NOMO-1 treated with dmso at 0.1 percent for 144 hours (cell line): ENCODE results near the gene TP53RK.

Source experiments
- DNase-seq: peaks from one replicate; lab custom pipeline; 2025; ENCODE audit not compliant: unreplicated experiment; lab: John Stamatoyannopoulos, UW

Gene TP53RK

GRCh38 chr20:46689082-46689753, at the start of gene TP53RK:
TSS of gene TP53RK (minus strand) at chr20:46689444. CDS start at chr20:46689414, 30 bp downstream.
- DNase-seq = peak; percentile 100

DNA sequence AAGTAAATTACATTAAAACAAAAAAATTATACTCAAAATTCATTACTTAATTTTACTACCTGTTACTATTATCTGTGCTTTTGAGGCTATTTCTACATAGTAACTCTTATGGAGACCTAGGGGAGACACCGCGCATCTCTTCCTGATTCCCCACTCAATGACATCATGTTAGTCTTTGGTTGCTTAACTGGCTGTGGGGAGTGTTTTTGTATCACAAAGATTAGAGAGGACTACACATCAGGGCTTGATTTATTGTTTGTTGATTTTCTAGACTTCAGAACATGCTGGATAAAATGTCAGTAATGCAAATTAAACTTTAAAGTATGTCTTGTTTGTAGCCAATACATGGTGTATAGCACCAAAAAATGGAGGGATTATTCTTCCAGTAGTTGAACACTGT, 46.2 kb upstream of the TP53RK start:
- no peak for DNase-seq

- DNase-seq = no peak
Observed at GRCh38 chr20:46731770-46732169, 42.5 kb upstream of the TP53RK start.

- DNase-seq = no peak
Observed at GRCh38 chr20:46725186-46726165, 36.2 kb upstream of the TP53RK start.

- no peak for DNase-seq
Observed at GRCh38 chr20:46724343-46724959, 35.2 kb upstream of the TP53RK start.

DNA sequence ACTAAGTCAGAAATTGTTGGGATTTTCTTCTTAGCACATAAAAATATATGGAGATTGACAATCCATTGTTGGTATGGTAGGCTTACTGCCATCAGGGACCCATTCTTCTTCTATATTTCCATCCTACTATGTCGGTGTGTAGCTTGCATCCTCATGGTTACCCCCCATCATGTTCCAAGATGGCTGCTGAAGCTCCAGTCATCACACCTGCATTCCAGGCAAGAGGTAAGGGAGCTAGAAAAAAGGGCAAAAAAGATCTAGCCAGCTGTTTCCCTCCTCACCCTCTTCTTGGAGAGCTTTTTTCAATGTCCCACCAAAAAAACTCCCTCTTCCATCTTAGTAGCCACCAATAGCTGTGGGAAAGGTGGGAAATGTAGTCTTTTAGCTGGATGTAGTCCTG, 33.8 kb upstream of the TP53RK start:
- no peak for DNase-seq

- no peak for DNase-seq
Observed at GRCh38 chr20:46722450-46722849, 33.2 kb upstream of the TP53RK start.

DNA sequence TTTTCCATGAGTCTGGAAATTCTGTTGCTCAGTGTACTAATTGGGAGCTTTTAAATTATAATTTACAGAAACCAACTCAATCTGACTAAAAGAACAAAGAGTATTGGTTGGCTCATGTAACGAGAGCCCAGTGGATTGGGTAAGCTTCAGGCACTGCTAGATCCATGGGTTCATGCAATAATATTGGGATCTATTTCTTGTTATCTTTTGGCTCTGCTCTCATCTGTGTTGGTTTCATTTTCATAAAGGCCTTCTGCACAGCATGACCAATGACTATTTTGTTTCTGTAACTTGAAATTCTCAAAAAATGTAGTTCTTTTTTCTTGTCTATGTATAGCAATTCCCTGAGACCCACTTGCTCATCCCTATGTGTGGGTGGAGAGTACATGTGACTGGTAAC, 32.2 kb upstream of the TP53RK start:
- DNase-seq = no peak

DNA sequence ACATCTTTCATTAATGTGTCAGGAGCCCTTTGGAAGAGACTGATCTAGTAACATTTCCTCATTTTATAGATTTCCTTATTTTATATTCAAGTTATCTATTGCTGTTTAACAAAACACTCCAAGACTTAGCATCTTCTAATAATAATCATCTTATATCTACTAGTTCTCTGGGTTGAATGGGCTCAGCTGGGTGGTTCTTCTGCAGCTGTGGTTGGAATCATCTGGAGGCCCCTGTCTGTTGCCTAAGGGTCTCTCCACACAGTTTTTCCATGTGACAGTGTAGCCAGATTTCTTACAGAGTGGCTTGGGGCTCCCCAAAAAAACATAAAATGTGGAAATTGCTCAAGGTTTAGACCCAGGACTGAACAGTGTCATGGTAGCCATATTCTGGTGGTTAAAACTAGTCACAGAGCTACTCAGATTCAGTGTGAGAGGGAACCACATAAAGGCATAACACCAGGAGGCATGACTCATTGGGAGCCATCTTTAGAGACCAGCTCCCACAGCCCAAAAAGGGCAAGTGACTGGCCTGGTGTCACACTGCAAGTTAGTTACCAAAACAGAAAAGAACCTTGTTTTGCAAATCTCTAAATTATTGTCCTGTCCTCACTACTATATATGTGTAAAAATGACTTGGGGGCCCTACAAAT, 31.7 kb upstream of the TP53RK start:
- DNase-seq = no peak

- no peak for DNase-seq
Observed at GRCh38 chr20:46720019-46720418, 30.8 kb upstream of the TP53RK start.

GRCh38 chr20:46717818-46718541, 28.7 kb upstream of the TP53RK start:
- DNase-seq = no peak

GRCh38 chr20:46715292-46715756, 26.1 kb upstream of the TP53RK start:
- no peak for DNase-seq

DNA sequence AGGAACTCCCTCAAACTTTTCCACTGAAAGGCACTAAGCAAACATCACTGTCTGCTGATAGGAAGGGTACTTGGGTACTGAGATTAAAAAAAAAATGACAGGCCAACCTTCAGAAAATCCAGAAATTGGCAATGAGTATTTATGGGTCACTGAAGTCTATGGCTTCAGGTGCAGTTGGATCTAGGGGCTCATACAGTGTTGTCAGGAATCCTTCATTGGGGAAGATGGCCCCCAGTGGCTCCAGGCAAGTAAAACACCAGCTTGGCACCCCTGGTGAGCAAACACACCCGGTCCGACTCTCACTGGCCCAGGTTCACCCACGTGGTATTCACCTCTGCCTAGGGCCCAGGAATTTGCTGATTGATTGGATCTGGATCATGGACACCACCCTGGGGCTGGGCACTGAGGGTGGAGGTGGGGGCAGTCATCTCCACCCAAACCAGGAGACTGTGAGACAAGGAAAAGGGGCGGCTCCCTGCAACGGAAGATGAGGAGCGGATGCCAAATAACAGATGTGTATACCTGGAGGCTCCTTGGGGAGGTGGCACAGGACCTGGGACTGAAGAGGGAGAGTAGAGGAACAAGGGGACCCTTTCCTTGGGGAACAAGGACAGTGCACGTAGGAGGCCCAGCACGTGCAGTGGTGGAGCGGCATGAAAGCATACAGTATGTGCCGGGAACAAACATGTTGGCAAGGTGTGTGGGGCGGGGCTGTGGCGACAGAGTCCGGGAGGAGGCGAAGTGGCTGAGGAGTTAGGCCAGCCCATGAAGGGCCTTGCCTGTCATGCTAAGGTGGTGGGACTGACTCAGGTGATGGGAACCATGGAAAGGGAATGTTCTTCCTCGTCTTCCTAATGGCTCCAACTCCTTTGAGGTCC, 25.0 kb upstream of the TP53RK start:
- no peak for DNase-seq

DNA sequence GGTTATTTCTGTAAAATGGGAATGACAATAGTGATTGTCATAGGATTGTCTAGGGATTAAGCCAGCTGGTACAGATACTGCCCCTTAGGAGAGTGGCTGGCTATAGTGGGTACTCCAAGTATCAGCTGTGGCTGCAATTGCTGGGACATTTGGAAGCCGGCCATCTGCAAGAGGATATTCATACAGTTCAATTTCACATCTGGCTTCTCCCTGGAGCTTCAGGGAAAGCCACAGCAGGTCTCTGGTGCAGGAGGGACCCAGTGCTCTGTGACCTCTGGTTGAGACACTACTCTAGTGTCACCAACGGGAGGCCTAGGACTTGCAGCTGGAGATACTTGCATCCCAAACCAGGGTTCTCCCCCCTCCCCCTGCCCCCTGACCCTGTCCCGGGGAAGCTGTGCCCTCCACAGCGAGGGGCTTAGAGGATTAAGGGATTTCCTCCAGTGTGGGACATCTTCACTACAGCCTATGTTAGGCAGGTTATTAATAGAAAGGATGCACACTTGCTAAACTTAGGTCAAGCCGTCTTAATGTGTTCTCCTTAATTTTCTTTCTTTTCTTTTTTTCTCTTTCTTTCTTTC, 22.9 kb upstream of the TP53RK start:
- no peak for DNase-seq

- no peak for DNase-seq
Observed at GRCh38 chr20:46710153-46710913, 21.1 kb upstream of the TP53RK start.

DNA sequence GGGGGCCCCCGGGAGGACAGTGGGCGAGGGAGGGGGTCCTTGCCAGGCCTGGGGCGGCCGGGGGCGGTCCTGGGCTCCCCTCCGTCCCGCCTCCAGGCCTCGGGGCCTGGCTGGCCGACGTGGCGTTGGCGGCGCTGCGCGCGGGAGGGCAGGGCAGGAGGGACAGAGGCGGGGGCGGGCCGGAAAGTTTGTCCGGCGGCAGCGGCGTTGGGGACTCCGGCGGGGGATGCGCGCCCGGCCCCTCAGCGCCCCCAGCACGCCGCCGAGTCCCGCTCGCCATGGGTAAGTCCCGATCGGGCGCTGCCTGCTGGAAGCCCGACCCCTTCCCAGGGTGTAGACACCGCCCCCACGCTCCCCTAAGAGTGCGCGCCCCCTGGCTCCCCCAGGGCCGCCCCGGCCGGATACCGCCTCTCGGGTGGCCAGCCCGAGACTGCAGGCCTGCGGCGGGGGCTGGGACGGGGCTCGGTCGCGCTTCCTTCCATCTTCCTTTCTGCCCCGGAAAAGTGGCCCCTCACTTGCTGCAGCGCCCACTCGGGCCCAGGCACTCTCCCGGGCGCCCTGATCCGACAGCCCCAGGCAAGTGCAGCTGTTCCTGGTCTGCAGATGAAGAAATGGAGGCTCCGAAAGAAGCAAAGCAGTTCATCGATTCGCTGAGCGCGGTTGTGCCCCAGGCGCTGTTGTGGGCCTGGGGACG, 20.4 kb upstream of the TP53RK start, which contains the start of gene SLC2A10:
Gene SLC2A10 (plus strand): TSS at position 191 of the 694 bp plus-strand sequence. CDS start 88 bp downstream, at position 279.
- DNase-seq = no peak

DNA sequence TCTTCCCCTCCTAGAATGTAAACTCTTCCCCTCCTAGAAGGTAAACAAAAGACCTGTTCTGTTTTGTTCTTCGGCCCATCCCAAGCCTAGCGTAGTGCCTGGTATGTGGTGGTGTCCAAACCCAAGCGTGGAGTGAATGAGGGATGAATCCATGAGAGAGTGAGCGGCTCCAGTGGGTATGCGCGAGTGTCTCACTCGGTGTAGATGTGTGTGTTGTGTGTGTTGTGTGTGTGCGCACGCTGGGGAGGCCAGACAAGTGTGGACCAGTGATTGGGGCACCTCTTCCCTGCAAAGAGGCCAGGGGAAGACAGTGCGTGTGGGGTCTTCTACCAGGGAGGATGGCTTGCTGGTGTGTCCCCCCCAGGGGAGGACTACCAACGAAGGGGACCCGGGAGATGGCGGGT, 19.8 kb upstream of the TP53RK start:
- no peak for DNase-seq
